HepG2 (cell line): ENCODE measurements around the gene CASR. TPM values are rescaled to one million over a fixed set of nuclear protein-coding genes. Genes with fewer than 3 reads are reported as not detected.

ENCODE experiments used
- AHR ChIP-seq: IDR thresholded peaks from 2 replicates; pipeline ENCODE4 v1.6.1; 2018; ENCODE audit warnings: missing genetic modification reagents, missing compliant biosample characterization
- ARHGAP35 ChIP-seq: sonication (generic); formaldehyde crosslinking; IDR thresholded peaks from 2 replicates; pipeline ENCODE4 v1.9.0; 2022; ENCODE audit warnings: mild to moderate bottlenecking, inconsistent platforms, moderate library complexity, missing genetic modification reagents, borderline replicate concordance
- BCL6 ChIP-seq: IDR thresholded peaks from 2 replicates; pipeline ENCODE4 v1.6.1; 2016; ENCODE audit warnings: missing genetic modification reagents, missing compliant biosample characterization
- ERF ChIP-seq: IDR thresholded peaks from 2 replicates; pipeline ENCODE4 v1.6.1; 2018; ENCODE audit warnings: missing biosample characterization, missing genetic modification reagents
- GTF2F1 ChIP-seq: fragments of 150-350 bp; IDR thresholded peaks from 2 replicates; pipeline ENCODE4 v1.6.1; 2014; ENCODE audit warnings: low read length
- ISX ChIP-seq: sonication (generic); formaldehyde crosslinking; conservative IDR thresholded peaks from 2 replicates; pipeline ENCODE4 v1.5.0; 2020; ENCODE audit warnings: missing genetic modification reagents
- KDM2A ChIP-seq: sonication (generic); formaldehyde crosslinking; IDR thresholded peaks from 2 replicates; pipeline ENCODE4 v1.4.0; 2020; ENCODE audit warnings: low read depth, missing genetic modification reagents, borderline replicate concordance
- MED8 ChIP-seq: sonication (generic); formaldehyde crosslinking; IDR thresholded peaks from 2 replicates; pipeline ENCODE4 v1.8.1; 2023; ENCODE audit warnings: mild to moderate bottlenecking, missing genetic modification reagents; ENCODE audit not compliant: insufficient replicate concordance
- NR0B2 ChIP-seq: sonication (generic); formaldehyde crosslinking; IDR thresholded peaks from 2 replicates; pipeline ENCODE4 v1.4.0; 2020; ENCODE audit warnings: mild to moderate bottlenecking, missing genetic modification reagents
- ONECUT2 ChIP-seq: sonication (generic); formaldehyde crosslinking; IDR thresholded peaks from 2 replicates; pipeline ENCODE4 v1.4.0; 2020; ENCODE audit warnings: missing genetic modification reagents
- PAF1 ChIP-seq: IDR thresholded peaks from 2 replicates; pipeline ENCODE4 v1.6.1; 2016; ENCODE audit warnings: missing genetic modification reagents, missing compliant biosample characterization
- PAWR ChIP-seq: sonication (generic); formaldehyde crosslinking; IDR thresholded peaks from 2 replicates; pipeline ENCODE4 v1.4.0; 2020; ENCODE audit warnings: missing genetic modification reagents, mild to moderate bottlenecking, borderline replicate concordance
- SMAD3 ChIP-seq: sonication (generic); formaldehyde crosslinking; IDR thresholded peaks from 2 replicates; pipeline ENCODE4 v1.4.0; 2020; ENCODE audit warnings: missing genetic modification reagents
- THYN1 ChIP-seq: sonication (generic); formaldehyde crosslinking; IDR thresholded peaks from 2 replicates; pipeline ENCODE4 v1.8.1; 2023; ENCODE audit warnings: low read depth, mild to moderate bottlenecking, moderate library complexity, missing genetic modification reagents, borderline replicate concordance
- YY1 ChIP-seq: IDR thresholded peaks from 2 replicates; pipeline ENCODE4 v1.6.1; 2011; ENCODE audit warnings: low read length, low read depth, moderate library complexity, mild to moderate bottlenecking; ENCODE audit not compliant: insufficient read depth, insufficient replicate concordance
- ZBTB40 ChIP-seq, 2 experiments: fragments of 450-650 bp in 1 of 2; sonication (generic) in 1 of 2; formaldehyde crosslinking in 1 of 2; IDR thresholded peaks; 2 replicates each; pipeline versions ENCODE4 v1.6.1 to v1.8.0; 2016 to 2022; ENCODE audit warnings: antibody characterized with exemption in 1 of 2, mild to moderate bottlenecking in 1 of 2, missing genetic modification reagents in 1 of 2
- ZMYM4 ChIP-seq: sonication (generic); formaldehyde crosslinking; IDR thresholded peaks from 2 replicates; pipeline ENCODE4 v1.8.1; 2023; ENCODE audit warnings: mild to moderate bottlenecking, missing genetic modification reagents
- ZNF207 ChIP-seq: fragments of 450-650 bp; IDR thresholded peaks from 2 replicates; pipeline ENCODE4 v1.6.1; 2016; ENCODE audit warnings: antibody characterized with exemption, borderline replicate concordance
- ZNF253 ChIP-seq: sonication (generic); formaldehyde crosslinking; IDR thresholded peaks from 2 replicates; pipeline ENCODE4 v1.8.0; 2022; ENCODE audit warnings: mild to moderate bottlenecking, missing genetic modification reagents, borderline replicate concordance
- ZNF280B ChIP-seq: sonication (generic); formaldehyde crosslinking; IDR thresholded peaks from 2 replicates; pipeline ENCODE4 v1.5.0; 2020; ENCODE audit warnings: missing genetic modification reagents, mild to moderate bottlenecking, borderline replicate concordance
- ZNF552 ChIP-seq: sonication (generic); formaldehyde crosslinking; IDR thresholded peaks from 2 replicates; pipeline ENCODE4 v1.9.0; 2022; ENCODE audit warnings: missing genetic modification reagents, mild to moderate bottlenecking, borderline replicate concordance
- polyA plus RNA-seq, 8 experiments: library from polyadenylated mRNA; depleted of rRNA in 3 of 8; stranded (reverse) in 7 of 8; unstranded in 1 of 8; fragments of >200 nt; fragmentation: Illumina TruSeq in 4 of 8; extraction: Trizol in 4 of 8; gene quantifications; 2 replicates each; pipeline versions ENCODE4 v1.2.1 to v1.2.3, GENCODE V29; 2011 to 2016; ENCODE audit warnings: low read depth in 4 of 8, missing spikeins in 1 of 8, mixed read lengths in 1 of 8; ENCODE audit not compliant: insufficient read depth in 1 of 8
- total RNA-seq, 5 experiments: library from RNA; depleted of rRNA; stranded (reverse); fragments of >200 nt; fragmentation: Illumina TruSeq; extraction: Trizol; gene quantifications; 2 replicates each; pipeline ENCODE4 v1.2.3, GENCODE V29; 2016; ENCODE audit warnings: low read depth in 1 of 5

The CASR gene
- total and polyA plus RNA-seq, 2 of the 13 experiments (the other 11 are each of a cell fraction or from before 2014, with no cell fraction given), result not detected

GRCh38 chr3:122306622-122306953 is 123.1 kb downstream of the CASR start (continued):
- TF ChIP-seq NR0B2 (CRISPR knock-in tag) (no peak), YY1 (no peak), GTF2F1 (no peak), ISX (no peak), PAF1 (no peak), ZNF552 (CRISPR knock-in tag) (no peak), ZNF280B (CRISPR knock-in tag) (no peak), ERF (CRISPR knock-in tag) (no peak), THYN1 (CRISPR knock-in tag) (no peak), ZNF207 (no peak), SMAD3 (no peak), AHR (CRISPR knock-in tag) (no peak), ZBTB40 (IDR thresholded peaks at IDR 0.05) (peak; percentile 53; the same call in 1 of the 2 replicates), ZBTB40 (CRISPR knock-in tag; IDR thresholded peaks at IDR 0.05) (peak; percentile 77; the same call in 1 of the 2 replicates), BCL6 (CRISPR knock-in tag) (no peak), ARHGAP35 (CRISPR knock-in tag) (no peak), KDM2A (CRISPR knock-in tag) (no peak), ZMYM4 (CRISPR knock-in tag) (no peak), PAWR (no peak), ONECUT2 (CRISPR knock-in tag) (no peak), ZNF253 (CRISPR knock-in tag) (no peak), MED8 (CRISPR knock-in tag) (no peak)
